Measurements from ENCODE around the gene CMTR1. TPM values are rescaled to one million over a fixed set of nuclear protein-coding genes. Genes with fewer than 3 reads are reported as not detected.

The CMTR1 gene
- total RNA-seq, 1 experiment from 2014 or later: 34.8 TPM

- DNase-seq: peak; percentile 71
- no peaks in the 10 kb centered on the region for H3K79me2 ChIP-seq (ENCODE audit: insufficient read depth, low read length)
- H3K4me2 ChIP-seq (ENCODE audit: insufficient read depth, insufficient read length, low read length): no peak overlapping the region
- no peak overlapping the region for H3K9ac ChIP-seq (ENCODE audit: extremely low read depth, insufficient read length, low read length)
- H2BK5ac ChIP-seq (ENCODE audit: insufficient read length, low read length): no peak overlapping the region
- no peak overlapping the region for H2BK15ac ChIP-seq (ENCODE audit: low read depth, low read length)
- H4K91ac ChIP-seq (ENCODE audit: insufficient read length, low read depth, low read length): no peak overlapping the region
- H3K18ac ChIP-seq (ENCODE audit: insufficient read length, low read depth, low read length): no peak overlapping the region
- TF ChIP-seq, protein P1, sequence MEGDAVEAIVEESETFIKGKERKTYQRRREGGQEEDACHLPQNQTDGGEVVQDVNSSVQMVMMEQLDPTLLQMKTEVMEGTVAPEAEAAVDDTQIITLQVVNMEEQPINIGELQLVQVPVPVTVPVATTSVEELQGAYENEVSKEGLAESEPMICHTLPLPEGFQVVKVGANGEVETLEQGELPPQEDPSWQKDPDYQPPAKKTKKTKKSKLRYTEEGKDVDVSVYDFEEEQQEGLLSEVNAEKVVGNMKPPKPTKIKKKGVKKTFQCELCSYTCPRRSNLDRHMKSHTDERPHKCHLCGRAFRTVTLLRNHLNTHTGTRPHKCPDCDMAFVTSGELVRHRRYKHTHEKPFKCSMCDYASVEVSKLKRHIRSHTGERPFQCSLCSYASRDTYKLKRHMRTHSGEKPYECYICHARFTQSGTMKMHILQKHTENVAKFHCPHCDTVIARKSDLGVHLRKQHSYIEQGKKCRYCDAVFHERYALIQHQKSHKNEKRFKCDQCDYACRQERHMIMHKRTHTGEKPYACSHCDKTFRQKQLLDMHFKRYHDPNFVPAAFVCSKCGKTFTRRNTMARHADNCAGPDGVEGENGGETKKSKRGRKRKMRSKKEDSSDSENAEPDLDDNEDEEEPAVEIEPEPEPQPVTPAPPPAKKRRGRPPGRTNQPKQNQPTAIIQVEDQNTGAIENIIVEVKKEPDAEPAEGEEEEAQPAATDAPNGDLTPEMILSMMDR (conservative IDR thresholded peaks at IDR 0.05): peak; percentile 51
- no peaks in the 10 kb centered on the region for H3K27me3 ChIP-seq (ENCODE audit: insufficient read depth, low read length)
- H3K9me3 ChIP-seq (ENCODE audit: control insufficient read depth, low read depth, low read length): no peaks in the 10 kb centered on the region
- no peak overlapping the region for H3K23ac ChIP-seq (ENCODE audit: insufficient read length, low read depth, low read length)
- no peak overlapping the region for H3K14ac ChIP-seq (ENCODE audit: insufficient read depth, low read length)
- H3K9me3 Mint-ChIP-seq: no peaks in the 10 kb centered on the region; a peak in 2 of 5 replicates
- H4K20me1 ChIP-seq (ENCODE audit: control insufficient read depth, insufficient read depth, insufficient read length): no peaks in the 10 kb centered on the region
- no CpG with 5 or more reads among the region's 12 CpGs for WGBS (ENCODE audit: extremely low coverage, insufficient read length, low lambda C conversion rate)
- no peak overlapping the region for H3T11ph ChIP-seq (ENCODE audit: low read length)
- no peaks in the 10 kb centered on the region for H3K4me1 ChIP-seq (ENCODE audit: insufficient read depth, low read length)
- H3K79me1 ChIP-seq (ENCODE audit: insufficient read depth, low read depth, low read length, poor library complexity, severe bottlenecking): no peaks in the 10 kb centered on the region
- H4K5ac ChIP-seq (ENCODE audit: insufficient read length, low read depth, low read length): no peak overlapping the region
- H4K8ac ChIP-seq (replicated peaks; ENCODE audit: insufficient read length, low read depth, low read length): no peak overlapping the region
- no peak overlapping the region for H2BK120ac ChIP-seq (ENCODE audit: low read depth, low read length, poor library complexity, severe bottlenecking)
- H3K4me1 Mint-ChIP-seq: peaks cover 10 to 20% of the 10 kb centered on the region in 2 experiments
- H2AK5ac ChIP-seq (ENCODE audit: insufficient read length, low read length): no peak overlapping the region
- no peak overlapping the region for H3K56ac ChIP-seq (ENCODE audit: insufficient read length, low read depth, low read length)
- H2BK20ac ChIP-seq (ENCODE audit: low read depth, low read length, poor library complexity, severe bottlenecking): no peak overlapping the region
- H2AFZ ChIP-seq (ENCODE audit: low read length): no peak overlapping the region
- no peak overlapping the region for H2BK12ac ChIP-seq (ENCODE audit: insufficient read length, low read depth, low read length)
- H3K36me3 Mint-ChIP-seq (ENCODE audit: insufficient read depth in 1 of 3, low read depth in 3 of 3): no peaks in the 10 kb centered on the region
- no peak overlapping the region; a peak in 1 of 7 replicates for H3K27ac Mint-ChIP-seq
- no peak overlapping the region for H3K27ac ChIP-seq (ENCODE audit: insufficient read length, low read depth, low read length)
- H3K4me3 Mint-ChIP-seq: no peak overlapping the region; a peak in 1 of 5 replicates
- peaks cover 36% of the 10 kb centered on the region for H3K27me3 Mint-ChIP-seq (ENCODE audit: low read depth)
- no peak overlapping the region for H3K4ac ChIP-seq (ENCODE audit: low read depth, low read length)
- no peaks in the 10 kb centered on the region for H3K23me2 ChIP-seq (ENCODE audit: insufficient read length, low read depth, low read length, poor library complexity, severe bottlenecking)
These were observed 92.7 kb downstream of the CMTR1 start for GRCh38 chr6:37525460-37526357.

All from H9 (cell line).